ENCODE data around the gene FPR1.

The FPR1 gene

DNA sequence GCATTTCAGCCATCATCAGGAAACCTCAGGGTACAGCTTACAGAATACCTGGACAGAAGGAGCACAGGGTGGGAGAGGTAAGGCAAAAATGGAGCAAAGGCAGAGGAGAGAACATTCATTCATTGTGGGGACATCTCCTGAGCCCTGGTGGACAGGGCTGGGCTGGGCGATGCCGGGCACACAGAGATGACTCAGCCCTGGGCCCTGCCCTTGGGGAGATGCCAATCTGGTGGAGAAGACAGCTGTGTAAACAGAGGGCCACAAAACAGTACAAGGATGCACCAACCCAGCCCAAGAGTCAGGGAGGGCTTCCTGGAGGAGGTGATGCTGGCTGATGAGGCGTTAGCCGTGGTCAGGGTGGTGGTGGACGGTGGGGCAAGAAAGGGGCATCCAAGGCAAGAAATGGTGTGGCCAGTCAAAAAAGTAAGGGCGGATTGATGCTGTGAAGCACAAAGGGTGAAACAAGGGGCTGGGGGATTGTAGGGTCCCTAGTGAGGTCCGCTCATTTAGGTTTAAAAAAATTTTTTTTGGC, 24.3 kb downstream of the FPR1 start:
- Histone ChIP-seq H3F3A (ENCODE audit: insufficient read depth, low read length) (no peaks in the 10 kb centered on the region), H3K27ac (ENCODE audit: low read depth, low read length, poor library complexity, severe bottlenecking) (no peak overlapping the region), H3K79me2 (ENCODE audit: insufficient read depth, low read length) (no peaks in the 10 kb centered on the region), H3K9ac (ENCODE audit: low read length) (no peak overlapping the region), H3K27me3 (ENCODE audit: insufficient read depth, low read length) (no peaks in the 10 kb centered on the region), H3K4me2 (ENCODE audit: low read length) (no peak overlapping the region), H3K36me3 (ENCODE audit: insufficient read depth, low read length) (no peaks in the 10 kb centered on the region), H4K20me1 (ENCODE audit: insufficient read depth, low read length) (no peaks in the 10 kb centered on the region), H3K4me3 (ENCODE audit: low read depth, low read length, poor library complexity, severe bottlenecking) (no peak overlapping the region), H3K9me2 (ENCODE audit: low read depth, low read length) (no peaks in the 10 kb centered on the region), H3K9me3 (ENCODE audit: low read length) (no peaks in the 10 kb centered on the region), H3K4me1 (ENCODE audit: insufficient read depth, low read length, severe bottlenecking) (no peaks in the 10 kb centered on the region), H2AFZ (ENCODE audit: low read length) (no peak overlapping the region)
- TF ChIP-seq, protein P1, sequence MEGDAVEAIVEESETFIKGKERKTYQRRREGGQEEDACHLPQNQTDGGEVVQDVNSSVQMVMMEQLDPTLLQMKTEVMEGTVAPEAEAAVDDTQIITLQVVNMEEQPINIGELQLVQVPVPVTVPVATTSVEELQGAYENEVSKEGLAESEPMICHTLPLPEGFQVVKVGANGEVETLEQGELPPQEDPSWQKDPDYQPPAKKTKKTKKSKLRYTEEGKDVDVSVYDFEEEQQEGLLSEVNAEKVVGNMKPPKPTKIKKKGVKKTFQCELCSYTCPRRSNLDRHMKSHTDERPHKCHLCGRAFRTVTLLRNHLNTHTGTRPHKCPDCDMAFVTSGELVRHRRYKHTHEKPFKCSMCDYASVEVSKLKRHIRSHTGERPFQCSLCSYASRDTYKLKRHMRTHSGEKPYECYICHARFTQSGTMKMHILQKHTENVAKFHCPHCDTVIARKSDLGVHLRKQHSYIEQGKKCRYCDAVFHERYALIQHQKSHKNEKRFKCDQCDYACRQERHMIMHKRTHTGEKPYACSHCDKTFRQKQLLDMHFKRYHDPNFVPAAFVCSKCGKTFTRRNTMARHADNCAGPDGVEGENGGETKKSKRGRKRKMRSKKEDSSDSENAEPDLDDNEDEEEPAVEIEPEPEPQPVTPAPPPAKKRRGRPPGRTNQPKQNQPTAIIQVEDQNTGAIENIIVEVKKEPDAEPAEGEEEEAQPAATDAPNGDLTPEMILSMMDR (IDR thresholded peaks at IDR 0.05; ENCODE audit: low read length): no peak
- TF ChIP-seq EZH2 (IDR thresholded peaks at IDR 0.05; ENCODE audit: borderline replicate concordance, low read length): no peak

DNA sequence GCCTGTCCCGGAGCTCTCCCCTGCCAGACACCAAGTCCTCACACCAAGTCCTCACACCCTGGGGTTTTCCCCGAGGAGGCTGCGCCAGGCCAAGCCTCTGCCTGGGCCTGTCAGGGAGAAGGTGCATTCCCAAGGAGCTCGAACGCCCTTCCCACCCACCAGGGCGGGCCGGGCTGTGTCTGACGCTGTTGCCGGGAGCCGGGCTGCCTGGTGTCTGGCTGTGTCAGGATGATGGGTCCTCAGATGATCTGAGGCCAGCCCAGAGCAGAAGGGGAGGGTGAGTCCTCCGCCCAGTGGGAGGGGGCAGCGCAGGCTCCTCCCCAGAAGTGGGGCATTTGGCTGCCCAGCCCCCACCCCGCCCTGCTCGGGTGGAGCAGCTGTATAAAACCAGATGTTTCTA, 25.6 kb downstream of the FPR1 start:
- no peak overlapping the region for H3K4me2 ChIP-seq (ENCODE audit: low read length)
- no peaks in the 10 kb centered on the region for H3K9me2 ChIP-seq (ENCODE audit: low read depth, low read length)
- H4K20me1 ChIP-seq (ENCODE audit: insufficient read depth, low read length): no peaks in the 10 kb centered on the region
- H3K9me3 ChIP-seq (ENCODE audit: low read length): no peaks in the 10 kb centered on the region
- H3K27ac ChIP-seq (ENCODE audit: low read depth, low read length, poor library complexity, severe bottlenecking): no peak overlapping the region
- H3K27me3 ChIP-seq (ENCODE audit: insufficient read depth, low read length): no peaks in the 10 kb centered on the region
- no peaks in the 10 kb centered on the region for H3K36me3 ChIP-seq (ENCODE audit: insufficient read depth, low read length)
- no peak overlapping the region for H3K9ac ChIP-seq (ENCODE audit: low read length)
- no peak overlapping the region for H3K4me3 ChIP-seq (ENCODE audit: low read depth, low read length, poor library complexity, severe bottlenecking)
- no peaks in the 10 kb centered on the region for H3K79me2 ChIP-seq (ENCODE audit: insufficient read depth, low read length)
- no peak for TF ChIP-seq EZH2 (IDR thresholded peaks at IDR 0.05; ENCODE audit: borderline replicate concordance, low read length)
- TF ChIP-seq, protein P1 (IDR thresholded peaks at IDR 0.05; ENCODE audit: low read length): no peak
- no peaks in the 10 kb centered on the region for H3F3A ChIP-seq (ENCODE audit: insufficient read depth, low read length)
- H2AFZ ChIP-seq (ENCODE audit: low read length): no peak overlapping the region
- no peaks in the 10 kb centered on the region for H3K4me1 ChIP-seq (ENCODE audit: insufficient read depth, low read length, severe bottlenecking)

DNA sequence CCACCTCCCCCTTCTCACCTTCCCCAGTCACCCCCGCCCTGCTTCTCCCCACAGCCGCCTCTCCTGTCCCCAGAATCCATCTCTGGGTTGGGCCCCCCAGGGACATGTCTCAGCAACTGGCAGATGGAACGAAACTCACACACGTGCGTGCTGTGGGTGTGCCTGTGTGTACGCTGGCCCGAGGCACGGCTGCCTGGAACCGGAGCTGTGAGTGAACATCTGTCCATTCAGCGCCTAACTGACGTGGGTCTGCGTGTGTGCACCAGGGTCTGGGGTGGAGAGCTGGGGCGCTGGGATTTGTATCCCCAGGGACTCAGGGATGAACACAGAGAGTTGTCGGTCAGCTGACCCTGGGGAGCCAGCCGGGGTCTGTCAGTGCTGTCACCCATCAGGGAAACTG, 27.1 kb downstream of the FPR1 start:
- H3K4me3 ChIP-seq (ENCODE audit: low read depth, low read length, poor library complexity, severe bottlenecking): no peak overlapping the region
- no peaks in the 10 kb centered on the region for H3K27me3 ChIP-seq (ENCODE audit: insufficient read depth, low read length)
- TF ChIP-seq, protein P1 (IDR thresholded peaks at IDR 0.05; ENCODE audit: low read length): no peak
- TF ChIP-seq EZH2 (IDR thresholded peaks at IDR 0.05; ENCODE audit: borderline replicate concordance, low read length): no peak
- H3K9me2 ChIP-seq (ENCODE audit: low read depth, low read length): no peaks in the 10 kb centered on the region
- H3K4me2 ChIP-seq (ENCODE audit: low read length): no peak overlapping the region
- H4K20me1 ChIP-seq (ENCODE audit: insufficient read depth, low read length): no peaks in the 10 kb centered on the region
- no peak overlapping the region for H3K27ac ChIP-seq (ENCODE audit: low read depth, low read length, poor library complexity, severe bottlenecking)
- H3K9ac ChIP-seq (ENCODE audit: low read length): no peak overlapping the region
- no peaks in the 10 kb centered on the region for H3K79me2 ChIP-seq (ENCODE audit: insufficient read depth, low read length)
- H2AFZ ChIP-seq (ENCODE audit: low read length): no peak overlapping the region
- no peaks in the 10 kb centered on the region for H3F3A ChIP-seq (ENCODE audit: insufficient read depth, low read length)
- H3K9me3 ChIP-seq (ENCODE audit: low read length): no peaks in the 10 kb centered on the region
- no peaks in the 10 kb centered on the region for H3K36me3 ChIP-seq (ENCODE audit: insufficient read depth, low read length)
- no peaks in the 10 kb centered on the region for H3K4me1 ChIP-seq (ENCODE audit: insufficient read depth, low read length, severe bottlenecking)
